A673 (cell line): ENCODE data around the gene E2F3.

ENCODE experiments used
- EZH2 ChIP-seq: fragments of 200-600 bp; sonication (generic); IDR thresholded peaks from 2 replicates; pipeline ENCODE4 v1.6.1; 2017; ENCODE audit warnings: borderline replicate concordance, low read depth, mild to moderate bottlenecking, mixed read lengths, antibody characterized with exemption, low read length; ENCODE audit not compliant: poor library complexity, severe bottlenecking
- TF ChIP-seq, protein P1 (sequence below): fragments of 300-800, 200-600 bp; sonication (generic); conservative IDR thresholded peaks from 2 replicates; pipeline ENCODE4 v1.5.1; 2017; ENCODE audit warnings: low read depth, mild to moderate bottlenecking, antibody characterized with exemption, low read length, moderate library complexity, mixed read lengths

DNA sequence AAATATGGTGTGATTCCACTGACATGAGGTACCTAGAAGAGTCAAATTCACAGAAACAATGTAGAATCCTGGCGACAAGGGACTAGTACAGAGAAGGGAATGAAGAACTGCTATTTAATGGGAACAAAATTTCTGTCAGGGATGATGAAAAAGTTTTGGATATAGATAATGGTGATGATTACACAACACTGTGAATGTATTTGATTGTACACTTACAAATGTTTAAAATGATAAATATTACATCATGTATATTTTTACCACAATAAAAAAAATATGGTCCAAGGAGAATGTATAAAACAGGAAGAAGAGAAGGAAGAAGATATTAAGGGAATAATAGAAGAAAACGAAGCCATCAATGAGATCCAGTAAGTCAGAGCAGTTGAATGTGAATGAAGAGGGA, 8.4 kb upstream of the E2F3 start:
- TF ChIP-seq, protein P1, sequence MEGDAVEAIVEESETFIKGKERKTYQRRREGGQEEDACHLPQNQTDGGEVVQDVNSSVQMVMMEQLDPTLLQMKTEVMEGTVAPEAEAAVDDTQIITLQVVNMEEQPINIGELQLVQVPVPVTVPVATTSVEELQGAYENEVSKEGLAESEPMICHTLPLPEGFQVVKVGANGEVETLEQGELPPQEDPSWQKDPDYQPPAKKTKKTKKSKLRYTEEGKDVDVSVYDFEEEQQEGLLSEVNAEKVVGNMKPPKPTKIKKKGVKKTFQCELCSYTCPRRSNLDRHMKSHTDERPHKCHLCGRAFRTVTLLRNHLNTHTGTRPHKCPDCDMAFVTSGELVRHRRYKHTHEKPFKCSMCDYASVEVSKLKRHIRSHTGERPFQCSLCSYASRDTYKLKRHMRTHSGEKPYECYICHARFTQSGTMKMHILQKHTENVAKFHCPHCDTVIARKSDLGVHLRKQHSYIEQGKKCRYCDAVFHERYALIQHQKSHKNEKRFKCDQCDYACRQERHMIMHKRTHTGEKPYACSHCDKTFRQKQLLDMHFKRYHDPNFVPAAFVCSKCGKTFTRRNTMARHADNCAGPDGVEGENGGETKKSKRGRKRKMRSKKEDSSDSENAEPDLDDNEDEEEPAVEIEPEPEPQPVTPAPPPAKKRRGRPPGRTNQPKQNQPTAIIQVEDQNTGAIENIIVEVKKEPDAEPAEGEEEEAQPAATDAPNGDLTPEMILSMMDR: no peak
- no peak for TF ChIP-seq EZH2
